HCT116 (cell line): ENCODE data around the gene OSBP2. TPM values are rescaled to one million over a fixed set of nuclear protein-coding genes. Genes with fewer than 3 reads are reported as not detected.

Experiments
- ATAC-seq: fragments of 200-7000 bp; cut with Tn5 transposase; 2 replicates; pipeline ENCODE4 v1.9.1; 2020; ENCODE audit warnings: mild to moderate bottlenecking, moderate library complexity
- BruUV-seq: library from RNA; stranded (reverse); fragments of 400-500 nt; replicated peaks from 2 replicates; lab custom pipeline; 2021; lab: Mats Ljungman, UMichigan
- CTCF ChIA-PET: fragments of 300-600 bp; sonication (Branson Sonifier 250); formaldehyde crosslinking; loops from one replicate; lab custom pipeline; 2021; ENCODE audit warnings: antibody characterized with exemption; lab: Charles Lee
- POLR2A ChIA-PET: fragments of 300-600, 350-600 bp; sonication (Branson Sonifier 250); formaldehyde crosslinking; loops from one replicate; lab custom pipeline; 2021; ENCODE audit warnings: antibody characterized with exemption; lab: Charles Lee
- RAD21 ChIA-PET, 2 experiments: fragments of 300-600 bp; sonication (Branson Sonifier 250); formaldehyde crosslinking; loops; one replicate each; lab custom pipeline; 2023; ENCODE audit warnings: low total read pairs in 2 of 2; ENCODE audit not compliant: uncharacterized antibody in 2 of 2, unreplicated experiment in 2 of 2, low non-redundant PET in 1 of 2; lab: Charles Lee
- DNase-seq: peaks from one replicate; pipeline ENCODE4 v3.0.0-alpha.2; 2010; ENCODE audit warnings: low read depth, low spot score
- H2AFZ ChIP-seq: fragments of 200-600 bp; shearing (Covaris generic), sonication (generic); 2 replicates; pipeline ENCODE4 v1.6.1; 2017; ENCODE audit warnings: low read depth, mixed run types, mixed read lengths, antibody characterized with exemption, low read length; ENCODE audit not compliant: poor library complexity, severe bottlenecking
- H3K27ac ChIP-seq: 2 replicates; pipeline ENCODE4 v1.5.1; 2012; ENCODE audit warnings: low read depth, low read length
- H3K27me3 ChIP-seq: fragments of 200-600 bp; sonication (generic); 2 replicates; pipeline ENCODE4 v1.6.1; 2016; ENCODE audit warnings: mixed run types, low read length, mixed read lengths; ENCODE audit not compliant: insufficient read depth
- H3K36me3 ChIP-seq, 2 experiments: fragments of 200-500 bp in 1 of 2; fragments of 200-600 bp in 1 of 2; sonication (Bioruptor generic) in 1 of 2; sonication (generic) in 1 of 2; 2 replicates each; pipeline versions ENCODE4 v1.5.1 to v1.6.1; 2014 to 2016; ENCODE audit warnings: low read length in 2 of 2, inconsistent platforms in 1 of 2, mixed read lengths in 1 of 2, mixed run types in 1 of 2; ENCODE audit not compliant: insufficient read depth in 2 of 2, control insufficient read depth in 1 of 2
- H3K4me1 ChIP-seq, 2 experiments: fragments of 200-600 bp in 1 of 2; sonication (generic) in 1 of 2; 2 replicates each; pipeline versions ENCODE4 v1.5.1 to v1.6.1; 2012 to 2017; ENCODE audit warnings: low read length in 2 of 2, inconsistent platforms in 1 of 2, mild to moderate bottlenecking in 1 of 2, mixed read lengths in 1 of 2, mixed run types in 1 of 2, moderate library complexity in 1 of 2; ENCODE audit not compliant: insufficient read depth in 2 of 2, control insufficient read depth in 1 of 2
- H3K4me2 ChIP-seq: fragments of 200-600 bp; sonication (generic); 2 replicates; pipeline ENCODE4 v1.6.1; 2017; ENCODE audit warnings: mixed run types, low read length, mixed read lengths
- H3K4me3 ChIP-seq, 2 experiments: fragments of 200-600 bp in 1 of 2; sonication (generic) in 1 of 2; replicated peaks in 1 of 2; 2 replicates each; pipeline ENCODE4 v1.5.1; 2011 to 2016; ENCODE audit warnings: low read length in 2 of 2, control low read depth in 1 of 2, low read depth in 1 of 2, mild to moderate bottlenecking in 1 of 2, mixed read lengths in 1 of 2, mixed run types in 1 of 2
- H3K79me2 ChIP-seq: fragments of 200-600 bp; sonication (generic); 2 replicates; pipeline ENCODE4 v1.6.1; 2017; ENCODE audit warnings: mild to moderate bottlenecking, mixed run types, low read length, moderate library complexity, mixed read lengths; ENCODE audit not compliant: insufficient read depth
- H3K9ac ChIP-seq: fragments of 200-600 bp; sonication (generic); 2 replicates; pipeline ENCODE4 v1.6.1; 2016; ENCODE audit warnings: low read length, mixed read lengths
- H3K9me2 ChIP-seq: fragments of 200-600 bp; sonication (generic), shearing (Covaris generic); 2 replicates; pipeline ENCODE4 v1.6.1; 2017; ENCODE audit warnings: mixed run types, mild to moderate bottlenecking, moderate library complexity; ENCODE audit not compliant: insufficient read depth
- H3K9me3 ChIP-seq, 2 experiments: fragments of 200-500 bp in 1 of 2; fragments of 200-600 bp in 1 of 2; sonication (Bioruptor generic) in 1 of 2; sonication (generic) in 1 of 2; 2 replicates each; pipeline ENCODE4 v1.6.1; 2014 to 2017; ENCODE audit warnings: low read length in 2 of 2, mixed read lengths in 2 of 2, inconsistent platforms in 1 of 2, low read depth in 1 of 2, mild to moderate bottlenecking in 1 of 2, mixed run types in 1 of 2, moderate library complexity in 1 of 2; ENCODE audit not compliant: control insufficient read depth in 1 of 2, insufficient read depth in 1 of 2
- H4K20me1 ChIP-seq: fragments of 200-600 bp; sonication (generic), shearing (Covaris generic); 2 replicates; pipeline ENCODE4 v1.6.1; 2017; ENCODE audit warnings: mixed run types, mild to moderate bottlenecking, moderate library complexity; ENCODE audit not compliant: insufficient read depth
- EGR1 ChIP-seq: IDR thresholded peaks from 2 replicates; pipeline ENCODE4 v1.6.1; 2012; ENCODE audit warnings: low read depth
- JUND ChIP-seq: IDR thresholded peaks from 2 replicates; pipeline ENCODE4 v1.6.1; 2012
- POLR2A ChIP-seq: IDR thresholded peaks from 2 replicates; pipeline ENCODE4 v1.7.0; 2011; ENCODE audit warnings: borderline replicate concordance; ENCODE audit not compliant: insufficient read depth, insufficient read length; ENCODE audit errors: extremely low read depth
- RAD21 ChIP-seq: IDR thresholded peaks from 2 replicates; pipeline ENCODE4 v1.6.1; 2012; ENCODE audit warnings: low read depth, mild to moderate bottlenecking
- SIN3A ChIP-seq: IDR thresholded peaks from 2 replicates; pipeline ENCODE4 v1.6.1; 2012; ENCODE audit warnings: low read depth
- SP1 ChIP-seq: IDR thresholded peaks from 2 replicates; pipeline ENCODE4 v1.6.1; 2012; ENCODE audit warnings: low read depth
- SRF ChIP-seq: IDR thresholded peaks from 2 replicates; pipeline ENCODE4 v1.6.1; 2012; ENCODE audit warnings: low read depth
- YY1 ChIP-seq: IDR thresholded peaks from 2 replicates; pipeline ENCODE4 v1.6.1; 2011; ENCODE audit warnings: low read length, low read depth, moderate library complexity, mild to moderate bottlenecking; ENCODE audit not compliant: insufficient replicate concordance; ENCODE audit errors: extremely low read depth
- ZFX ChIP-seq: fragments of 450-650 bp; IDR thresholded peaks from 2 replicates; pipeline ENCODE4 v1.6.1; 2017
- ZNF274 ChIP-seq: fragments of 200-500 bp; sonication (Bioruptor generic); IDR thresholded peaks from 2 replicates; pipeline ENCODE4 v1.6.1; 2014; ENCODE audit warnings: mild to moderate bottlenecking, low read depth, low read length, inconsistent platforms
- intact Hi-C: fragments of 100-400 bp; cut with micrococcal nuclease; formaldehyde crosslinking; loops from 2 replicates; pipeline ENCODE4 v1.10.0; 2022
- total RNA-seq: library from RNA; stranded (reverse); gene quantifications from one replicate; pipeline ENCODE4 v1.2.1, GENCODE V29; 2021; ENCODE audit not compliant: unreplicated experiment
- TF ChIP-seq, protein P1 (sequence below): IDR thresholded peaks from 2 replicates; pipeline ENCODE4 v1.6.1; 2012
- TF ChIP-seq, protein P2 (sequence below): IDR thresholded peaks from 2 replicates; pipeline ENCODE4 v1.6.1; 2012; ENCODE audit warnings: low read depth

Gene OSBP2
- total RNA-seq, 1 experiment from 2014 or later, result 12.9 TPM

DNA sequence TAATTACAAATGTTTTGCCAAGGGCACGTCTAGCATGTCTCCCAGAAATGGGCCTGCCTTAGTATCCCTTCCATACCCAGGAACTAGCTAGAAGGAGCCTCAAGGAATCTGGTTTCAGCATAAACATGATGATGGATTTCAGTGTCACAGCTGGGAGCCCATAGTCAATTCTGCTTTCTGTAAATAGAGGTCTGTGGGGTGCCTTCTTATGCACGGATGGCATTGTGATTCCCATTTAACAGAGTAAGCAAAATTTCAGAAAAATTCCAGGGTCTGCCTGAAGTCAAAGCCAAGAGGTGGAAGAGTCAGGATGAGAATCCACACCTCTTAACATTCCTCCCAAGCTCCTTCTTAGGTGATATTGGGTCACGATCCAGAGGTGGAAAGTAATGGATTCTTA lies 39.1 kb upstream of the OSBP2 start (continued):
- no peak for TF ChIP-seq YY1
- TF ChIP-seq SIN3A, result no peak
- no peak for TF ChIP-seq SP1

- DNase-seq, result no peak
- no peaks in the 10 kb centered on the region for H3K9me2 ChIP-seq
- ChIA-PET POLR2A (no interaction called here), CTCF (interaction anchor here (0.7 kb wide), 1 partner anchor 12 kb away, joined by 3 read pairs; no protein-coding TSS in a partner anchor), RAD21 (no interaction called here)
- no peaks in the 10 kb centered on the region for H4K20me1 ChIP-seq
- peaks cover 0 to 4% of the 10 kb centered on the region in 2 experiments; a peak in 2 of 4 replicates for H3K36me3 ChIP-seq
- peaks cover 5 to 6% of the 10 kb centered on the region in 2 experiments; a peak in 3 of 4 replicates for H3K4me1 ChIP-seq
- H3K9ac ChIP-seq, result no peak overlapping the region
- no peak overlapping the region for H2AFZ ChIP-seq
- no peak overlapping the region for H3K4me2 ChIP-seq
- H3K4me3 ChIP-seq, result no peak overlapping the region
- TF ChIP-seq RAD21 (no peak), EGR1 (no peak), POLR2A (no peak), JUND (no peak), SP1 (no peak), SRF (no peak), ZNF274 (no peak), ZFX (no peak)
- TF ChIP-seq, protein P1, sequence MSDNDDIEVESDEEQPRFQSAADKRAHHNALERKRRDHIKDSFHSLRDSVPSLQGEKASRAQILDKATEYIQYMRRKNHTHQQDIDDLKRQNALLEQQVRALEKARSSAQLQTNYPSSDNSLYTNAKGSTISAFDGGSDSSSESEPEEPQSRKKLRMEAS, result no peak
- TF ChIP-seq, protein P2, sequence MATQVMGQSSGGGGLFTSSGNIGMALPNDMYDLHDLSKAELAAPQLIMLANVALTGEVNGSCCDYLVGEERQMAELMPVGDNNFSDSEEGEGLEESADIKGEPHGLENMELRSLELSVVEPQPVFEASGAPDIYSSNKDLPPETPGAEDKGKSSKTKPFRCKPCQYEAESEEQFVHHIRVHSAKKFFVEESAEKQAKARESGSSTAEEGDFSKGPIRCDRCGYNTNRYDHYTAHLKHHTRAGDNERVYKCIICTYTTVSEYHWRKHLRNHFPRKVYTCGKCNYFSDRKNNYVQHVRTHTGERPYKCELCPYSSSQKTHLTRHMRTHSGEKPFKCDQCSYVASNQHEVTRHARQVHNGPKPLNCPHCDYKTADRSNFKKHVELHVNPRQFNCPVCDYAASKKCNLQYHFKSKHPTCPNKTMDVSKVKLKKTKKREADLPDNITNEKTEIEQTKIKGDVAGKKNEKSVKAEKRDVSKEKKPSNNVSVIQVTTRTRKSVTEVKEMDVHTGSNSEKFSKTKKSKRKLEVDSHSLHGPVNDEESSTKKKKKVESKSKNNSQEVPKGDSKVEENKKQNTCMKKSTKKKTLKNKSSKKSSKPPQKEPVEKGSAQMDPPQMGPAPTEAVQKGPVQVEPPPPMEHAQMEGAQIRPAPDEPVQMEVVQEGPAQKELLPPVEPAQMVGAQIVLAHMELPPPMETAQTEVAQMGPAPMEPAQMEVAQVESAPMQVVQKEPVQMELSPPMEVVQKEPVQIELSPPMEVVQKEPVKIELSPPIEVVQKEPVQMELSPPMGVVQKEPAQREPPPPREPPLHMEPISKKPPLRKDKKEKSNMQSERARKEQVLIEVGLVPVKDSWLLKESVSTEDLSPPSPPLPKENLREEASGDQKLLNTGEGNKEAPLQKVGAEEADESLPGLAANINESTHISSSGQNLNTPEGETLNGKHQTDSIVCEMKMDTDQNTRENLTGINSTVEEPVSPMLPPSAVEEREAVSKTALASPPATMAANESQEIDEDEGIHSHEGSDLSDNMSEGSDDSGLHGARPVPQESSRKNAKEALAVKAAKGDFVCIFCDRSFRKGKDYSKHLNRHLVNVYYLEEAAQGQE, result no peak
- intact Hi-C loops, result no loop called here
- BruUV-seq, result no TSS peak
- ATAC-seq, result no peak
- H3K27ac ChIP-seq, result no peak overlapping the region
- H3K9me3 ChIP-seq, result no peaks in the 10 kb centered on the region
- no peaks in the 10 kb centered on the region for H3K27me3 ChIP-seq
- no peaks in the 10 kb centered on the region for H3K79me2 ChIP-seq
These were observed 32.6 kb upstream of the OSBP2 start for GRCh38 chr22:30662040-30662439.
